Kidney epithelial cell (primary cell): ENCODE measurements around the gene CBFA2T3. TPM values are rescaled to one million over a fixed set of nuclear protein-coding genes. Genes with fewer than 3 reads are reported as not detected.

ENCODE experiments used
- DNase-seq: peaks from one replicate; pipeline ENCODE4 v3.0.0-alpha.2; 2010; ENCODE audit warnings: low read depth
- H3K27me3 ChIP-seq: 2 replicates; pipeline ENCODE4 v1.6.0; 2011; ENCODE audit warnings: low read length; ENCODE audit not compliant: control insufficient read depth, insufficient read depth
- H3K36me3 ChIP-seq: 2 replicates; pipeline ENCODE4 v1.5.1; 2011; ENCODE audit warnings: low read length; ENCODE audit not compliant: control insufficient read depth, insufficient read depth
- H3K4me3 ChIP-seq: 2 replicates; pipeline ENCODE4 v1.5.1; 2011; ENCODE audit warnings: low read depth, mild to moderate bottlenecking, control low read depth, low read length
- total RNA-seq: library from RNA; depleted of rRNA; stranded (reverse); fragments of >200 nt; gene quantifications from 2 replicates; pipeline ENCODE4 v1.2.3, GENCODE V29; 2015
- TF ChIP-seq, protein P1 (sequence below): IDR thresholded peaks from 2 replicates; pipeline ENCODE4 v1.5.1; 2011; ENCODE audit warnings: mild to moderate bottlenecking, moderate library complexity, low read length, control low read depth, inconsistent platforms; ENCODE audit not compliant: insufficient read depth, poor library complexity, severe bottlenecking

CBFA2T3 gene
- total RNA-seq, 1 donor from 2014 or later = 0.63 TPM

DNA sequence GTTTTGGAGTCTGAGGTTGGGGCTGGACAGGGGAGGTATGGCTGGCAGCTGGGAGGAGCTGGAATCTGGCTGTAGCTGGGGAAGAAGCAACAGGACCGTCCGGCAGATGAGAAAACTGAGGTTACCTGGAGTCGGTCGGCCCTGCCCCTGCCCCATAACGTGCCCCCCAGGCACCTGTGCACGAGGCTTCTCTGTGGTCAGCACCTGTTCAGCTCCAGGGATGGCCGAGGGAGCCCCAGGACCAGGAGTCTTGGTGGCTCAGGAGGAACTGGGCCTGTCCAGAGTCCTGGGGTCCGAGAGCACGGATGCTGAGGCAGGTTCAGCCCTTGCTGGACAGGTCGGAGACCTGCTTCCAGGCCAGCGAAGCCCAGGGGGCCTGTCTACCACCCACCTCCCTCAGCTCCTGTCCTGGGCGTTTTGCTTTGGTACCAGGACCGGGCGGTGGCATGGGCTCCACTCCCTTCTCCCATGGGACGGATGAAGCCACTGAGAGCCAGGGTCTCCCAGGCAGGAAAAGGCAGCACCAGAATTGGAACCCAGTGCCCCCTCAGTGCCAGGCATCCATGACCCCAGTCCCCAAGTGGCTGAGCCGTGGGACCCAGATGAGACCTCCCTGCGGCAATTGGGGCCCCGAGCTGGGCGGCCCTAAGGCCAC, 17.1 kb upstream of the CBFA2T3 start:
- Histone ChIP-seq H3K27me3 (peaks cover 29% of the 10 kb centered on the region), H3K4me3 (no peak overlapping the region), H3K36me3 (no peaks in the 10 kb centered on the region)
- TF ChIP-seq, protein P1, sequence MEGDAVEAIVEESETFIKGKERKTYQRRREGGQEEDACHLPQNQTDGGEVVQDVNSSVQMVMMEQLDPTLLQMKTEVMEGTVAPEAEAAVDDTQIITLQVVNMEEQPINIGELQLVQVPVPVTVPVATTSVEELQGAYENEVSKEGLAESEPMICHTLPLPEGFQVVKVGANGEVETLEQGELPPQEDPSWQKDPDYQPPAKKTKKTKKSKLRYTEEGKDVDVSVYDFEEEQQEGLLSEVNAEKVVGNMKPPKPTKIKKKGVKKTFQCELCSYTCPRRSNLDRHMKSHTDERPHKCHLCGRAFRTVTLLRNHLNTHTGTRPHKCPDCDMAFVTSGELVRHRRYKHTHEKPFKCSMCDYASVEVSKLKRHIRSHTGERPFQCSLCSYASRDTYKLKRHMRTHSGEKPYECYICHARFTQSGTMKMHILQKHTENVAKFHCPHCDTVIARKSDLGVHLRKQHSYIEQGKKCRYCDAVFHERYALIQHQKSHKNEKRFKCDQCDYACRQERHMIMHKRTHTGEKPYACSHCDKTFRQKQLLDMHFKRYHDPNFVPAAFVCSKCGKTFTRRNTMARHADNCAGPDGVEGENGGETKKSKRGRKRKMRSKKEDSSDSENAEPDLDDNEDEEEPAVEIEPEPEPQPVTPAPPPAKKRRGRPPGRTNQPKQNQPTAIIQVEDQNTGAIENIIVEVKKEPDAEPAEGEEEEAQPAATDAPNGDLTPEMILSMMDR = no peak
- DNase-seq = no peak

DNA sequence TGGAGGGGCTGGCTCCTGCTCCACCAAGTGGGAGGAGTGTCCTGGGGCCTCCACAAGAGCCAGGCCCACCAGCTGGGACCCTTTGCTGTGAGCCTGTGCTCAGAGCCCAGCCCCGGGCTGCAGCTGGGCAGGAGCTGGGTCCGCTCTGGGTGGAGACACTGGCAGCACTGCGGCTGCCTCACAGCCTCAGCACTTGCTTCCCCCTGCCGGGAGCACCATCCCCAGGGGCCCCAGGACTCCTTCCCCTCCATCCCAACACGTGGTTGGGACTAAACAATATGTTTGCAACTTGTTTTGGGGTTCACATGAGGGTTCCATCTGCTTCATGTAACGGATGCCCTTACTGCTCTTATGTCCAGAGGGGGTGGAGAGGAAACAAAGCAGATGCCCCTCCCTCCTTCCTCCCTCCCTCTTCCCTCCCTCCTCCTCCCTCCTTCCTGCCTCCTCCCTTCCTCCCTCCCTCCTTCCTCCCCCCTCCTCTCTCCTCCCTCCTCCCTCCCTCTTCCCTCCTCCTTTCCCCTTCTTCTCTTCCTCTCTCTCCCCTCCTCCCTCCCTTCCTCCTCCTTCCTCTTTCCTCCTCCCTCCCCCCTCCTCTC, 16.3 kb upstream of the CBFA2T3 start:
- Histone ChIP-seq H3K36me3 (no peaks in the 10 kb centered on the region), H3K27me3 (peaks cover 32% of the 10 kb centered on the region), H3K4me3 (no peak overlapping the region)
- TF ChIP-seq, protein P1 = no peak
- no peak for DNase-seq

DNA sequence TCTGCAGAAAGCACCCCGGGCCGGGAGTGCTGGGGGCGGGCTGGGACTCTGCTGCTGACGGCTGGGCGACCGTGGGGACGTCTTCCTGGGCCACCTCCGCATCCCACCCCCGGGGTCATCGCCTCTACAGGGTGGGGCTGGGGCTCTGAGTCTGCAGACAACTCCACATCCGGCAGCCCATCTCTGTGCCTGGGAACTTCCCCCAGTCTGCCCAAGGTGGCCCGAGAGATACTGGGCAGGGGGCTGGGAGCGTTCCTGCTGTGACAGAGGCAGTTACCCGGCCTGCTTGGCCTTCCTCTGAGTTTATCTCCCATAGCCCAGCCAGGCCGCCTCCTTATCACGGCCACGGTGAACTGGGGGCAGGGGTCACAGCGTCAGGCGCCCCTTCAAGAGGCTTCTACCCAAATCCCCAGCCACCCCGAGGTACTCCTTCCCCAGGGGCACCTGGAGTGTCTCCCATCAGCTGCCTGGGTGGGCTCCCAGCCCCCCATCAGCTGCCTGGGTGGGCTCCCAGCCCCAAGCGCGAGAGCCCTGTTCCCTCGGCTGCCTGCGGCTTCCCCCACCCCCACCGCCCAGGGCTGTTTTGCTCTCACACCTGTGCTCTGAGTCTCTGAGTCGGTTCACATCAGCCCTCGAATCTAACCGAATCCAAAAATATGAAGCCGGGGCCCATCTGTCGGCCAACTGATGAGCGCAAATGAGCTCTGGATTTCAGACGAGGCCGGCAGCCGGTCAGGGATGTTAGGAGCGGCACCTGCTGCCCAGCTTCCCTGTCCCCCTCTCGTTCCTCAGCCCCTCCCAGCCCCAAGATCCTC, 15.6 kb upstream of the CBFA2T3 start:
- DNase-seq = no peak
- Histone ChIP-seq H3K36me3 (no peaks in the 10 kb centered on the region), H3K4me3 (no peak overlapping the region), H3K27me3 (peaks cover 34% of the 10 kb centered on the region)
- TF ChIP-seq, protein P1 = no peak

DNA sequence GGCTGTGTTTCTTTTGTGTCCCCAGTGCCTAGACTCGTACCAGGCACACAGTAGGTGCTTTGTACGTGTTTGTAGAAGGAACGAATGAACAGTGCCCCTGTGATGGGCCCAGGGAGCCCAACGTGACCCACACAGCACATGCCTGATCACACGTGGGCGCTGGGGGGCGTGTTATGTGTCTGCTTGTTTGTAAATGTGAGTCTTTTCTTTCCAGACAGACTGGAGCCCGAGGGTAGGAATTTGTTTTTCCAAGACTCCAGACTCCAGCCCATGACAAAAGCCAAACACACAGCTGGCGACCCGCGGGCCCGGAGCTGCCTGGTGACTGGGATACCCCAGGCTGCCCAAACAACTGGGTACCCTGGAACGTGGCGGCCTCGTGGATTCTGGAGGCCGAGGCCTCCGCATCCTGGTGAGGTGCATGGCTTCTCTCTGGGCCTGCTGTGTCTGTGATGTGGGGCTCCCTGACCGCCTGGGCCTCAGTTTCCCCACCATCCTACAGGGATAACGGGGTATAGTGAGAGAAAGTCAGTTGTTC, 14.9 kb upstream of the CBFA2T3 start:
- H3K27me3 ChIP-seq = peaks cover 34% of the 10 kb centered on the region
- no peak overlapping the region for H3K4me3 ChIP-seq
- TF ChIP-seq, protein P1 = no peak
- no peaks in the 10 kb centered on the region for H3K36me3 ChIP-seq
- no peak for DNase-seq

DNA sequence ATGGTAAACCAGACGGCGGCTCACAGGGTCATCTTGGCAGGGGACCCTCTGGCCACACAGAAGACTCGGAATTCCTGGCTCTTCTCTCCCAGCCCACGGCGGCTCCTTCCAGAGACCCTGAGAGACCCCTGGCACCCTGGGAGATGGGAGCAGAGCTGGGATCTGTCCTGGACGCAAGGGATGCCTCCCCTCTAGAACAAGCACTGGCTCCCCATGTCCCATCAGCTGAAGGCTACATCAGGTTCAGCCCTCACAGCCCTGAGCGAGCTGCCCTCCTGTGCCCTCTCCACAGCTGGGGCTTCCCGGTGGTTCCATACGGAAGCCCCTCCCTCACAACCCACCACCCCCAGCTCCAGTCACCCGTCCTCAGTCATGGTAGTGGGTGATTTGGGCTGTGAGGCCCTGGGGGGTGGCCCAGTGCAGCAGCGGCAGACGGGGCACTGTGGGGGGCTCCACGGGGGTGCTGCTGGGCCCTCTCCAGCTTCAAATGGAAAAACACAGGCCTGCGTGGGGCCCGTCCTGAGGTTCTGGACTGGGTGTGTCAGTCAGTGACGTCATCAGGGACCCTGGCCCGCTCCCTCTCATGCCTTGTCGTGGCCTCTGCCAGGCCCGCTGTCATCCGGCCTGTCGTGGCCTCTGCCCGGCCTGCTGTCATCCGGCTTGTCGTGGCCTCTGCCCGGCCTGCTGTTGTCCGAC, 13.0 kb upstream of the CBFA2T3 start:
- no peak overlapping the region for H3K4me3 ChIP-seq
- DNase-seq = no peak
- peaks cover 32% of the 10 kb centered on the region for H3K27me3 ChIP-seq
- no peaks in the 10 kb centered on the region for H3K36me3 ChIP-seq
- TF ChIP-seq, protein P1 = no peak
